Breast epithelium (tissue), 4 donors: ENCODE results near the gene ZNF558. TPM values are rescaled to one million over a fixed set of nuclear protein-coding genes. Genes with fewer than 3 reads are reported as not detected.
A peak's percentile ranks its signal among the peaks of the same experiment; 100 is the strongest.

Experiments
- DNase-seq, 2 donors: peaks; one replicate each; pipeline ENCODE4 v3.0.0-alpha.2; 2019; ENCODE audit warnings: low spot score in 2 of 2
- H3K27ac ChIP-seq, 2 donors: fragments of 200-600 bp; sonication (generic) in 1 of 2; one replicate each; pipeline ENCODE4 v1.5.1; 2016 to 2019; ENCODE audit warnings: mild to moderate bottlenecking in 1 of 2
- H3K27me3 ChIP-seq, 2 donors: fragments of 200-600 bp; sonication (generic) in 1 of 2; one replicate each; pipeline versions ENCODE4 v1.5.1 to v1.6.0; 2017 to 2019; ENCODE audit warnings: control low read depth in 1 of 2, mild to moderate bottlenecking in 1 of 2
- H3K36me3 ChIP-seq: fragments of 200-600 bp; one replicate; pipeline ENCODE4 v1.5.1; 2019
- H3K4me1 ChIP-seq, 2 donors: fragments of 200-600 bp; sonication (generic); one replicate each; pipeline ENCODE4 v1.5.1; 2016 to 2019; ENCODE audit warnings: control low read depth in 1 of 2
- H3K4me3 ChIP-seq, 3 donors: fragments of 200-600 bp; sonication (generic); 1 replicate in 2 of 3; 2 replicates in 1 of 3; pipeline ENCODE4 v1.5.1; 2016 to 2019; ENCODE audit warnings: mild to moderate bottlenecking in 3 of 3, moderate library complexity in 2 of 3
- H3K9me3 ChIP-seq, 2 donors: fragments of 200-600 bp; sonication (generic) in 1 of 2; one replicate each; pipeline ENCODE4 v1.5.1; 2016 to 2019; ENCODE audit warnings: control low read depth in 1 of 2
- CTCF ChIP-seq, 3 donors: fragments of 450-650 bp; IDR thresholded peaks; one replicate each; pipeline ENCODE4 v1.5.1; 2016 to 2017; ENCODE audit warnings: antibody characterized with exemption in 3 of 3, mild to moderate bottlenecking in 3 of 3, moderate library complexity in 3 of 3
- POLR2A ChIP-seq: fragments of 450-650 bp; IDR thresholded peaks from one replicate; pipeline ENCODE4 v1.6.1; 2016; ENCODE audit warnings: antibody characterized with exemption, mild to moderate bottlenecking, moderate library complexity
- POLR2AphosphoS5 ChIP-seq, 3 donors: sonication (generic); formaldehyde crosslinking; IDR thresholded peaks; one replicate each; pipeline ENCODE4 v1.6.1; 2017; ENCODE audit warnings: antibody characterized with exemption in 3 of 3
- intact Hi-C: fragments of 100-400 bp; cut with DNase I; formaldehyde crosslinking; loops from one replicate; pipeline ENCODE4 v1.15.1; 2023; ENCODE audit warnings: low total_unique reads
- total RNA-seq, 3 donors: library from RNA; depleted of rRNA; stranded (reverse); fragments of >200 nt; gene quantifications; one replicate each; pipeline ENCODE4 v1.1.0, GENCODE V29; 2016

ZNF558 gene
- total RNA-seq, 3 donors from 2014 or later: 31.4 to 40.7 (median 36.7) TPM

GRCh38 chr19:8835877-8836276 is 3.8 kb upstream of the ZNF558 start:
- no peak overlapping the region for H3K27ac ChIP-seq
- H3K9me3 ChIP-seq: no peaks in the 10 kb centered on the region
- TF ChIP-seq POLR2A (no peak), POLR2AphosphoS5 (IDR thresholded peaks at IDR 0.05) (no peak), CTCF (IDR thresholded peaks at IDR 0.05) (no peak)
- intact Hi-C loops: no loop called here
- no peak for DNase-seq
- H3K4me3 ChIP-seq: no peak overlapping the region
- H3K4me1 ChIP-seq: peaks cover 0 to 7% of the 10 kb centered on the region in 2 donors
- no peaks in the 10 kb centered on the region for H3K36me3 ChIP-seq
- no peaks in the 10 kb centered on the region for H3K27me3 ChIP-seq

GRCh38 chr19:8835446-8835845 is 3.3 kb upstream of the ZNF558 start:
- H3K9me3 ChIP-seq: no peaks in the 10 kb centered on the region
- DNase-seq: no peak
- no peaks in the 10 kb centered on the region for H3K36me3 ChIP-seq
- H3K4me3 ChIP-seq: no peak overlapping the region
- no peak overlapping the region for H3K27ac ChIP-seq
- H3K4me1 ChIP-seq: peaks cover 0 to 8% of the 10 kb centered on the region in 2 donors
- H3K27me3 ChIP-seq: no peaks in the 10 kb centered on the region
- intact Hi-C loops: no loop called here
- no peak for TF ChIP-seq CTCF (IDR thresholded peaks at IDR 0.05)
- no peak for TF ChIP-seq POLR2AphosphoS5 (IDR thresholded peaks at IDR 0.05)
- no peak for TF ChIP-seq POLR2A

- Histone ChIP-seq H3K4me1 (peaks cover 0 to 8% of the 10 kb centered on the region in 2 donors), H3K4me3 (peak overlapping the region; percentile 80 to 93 (median 92)), H3K9me3 (no peaks in the 10 kb centered on the region), H3K27me3 (no peaks in the 10 kb centered on the region), H3K36me3 (no peaks in the 10 kb centered on the region), H3K27ac (peak overlapping the region; percentile 93 to 95)
- intact Hi-C loops: no loop called here
- DNase-seq: no peak
- TF ChIP-seq CTCF (IDR thresholded peaks at IDR 0.05): no peak
Measured at GRCh38 chr19:8831832-8832131, 322 bp downstream of the ZNF558 start.

- H3K4me1 ChIP-seq: peaks cover 0 to 8% of the 10 kb centered on the region in 2 donors
- DNase-seq: no peak
- intact Hi-C loops: no loop called here
- peak overlapping the region; percentile 80 to 93 (median 92) for H3K4me3 ChIP-seq
- H3K27me3 ChIP-seq: no peaks in the 10 kb centered on the region
- no peaks in the 10 kb centered on the region for H3K9me3 ChIP-seq
- TF ChIP-seq CTCF (IDR thresholded peaks at IDR 0.05) (no peak), POLR2AphosphoS5 (IDR thresholded peaks at IDR 0.05) (no peak), POLR2A (no peak)
- H3K36me3 ChIP-seq: no peaks in the 10 kb centered on the region
- H3K27ac ChIP-seq: peak overlapping the region in 1 of 2 donors; percentile 95
Measured at GRCh38 chr19:8831373-8831772, 731 bp downstream of the ZNF558 start.

- Histone ChIP-seq H3K36me3 (peaks cover 19% of the 10 kb centered on the region), H3K27ac (no peak overlapping the region), H3K9me3 (peaks cover 0 to 11% of the 10 kb centered on the region in 2 donors), H3K4me1 (peaks cover 0 to 8% of the 10 kb centered on the region in 2 donors), H3K4me3 (no peak overlapping the region), H3K27me3 (no peaks in the 10 kb centered on the region)
- intact Hi-C loops: no loop called here
- no peak for TF ChIP-seq POLR2A
- TF ChIP-seq CTCF (IDR thresholded peaks at IDR 0.05): no peak
- no peak for TF ChIP-seq POLR2AphosphoS5 (IDR thresholded peaks at IDR 0.05)
- DNase-seq: no peak
Measured at GRCh38 chr19:8827277-8827676, 4.8 kb downstream of the ZNF558 start.
